Fibroblast of lung (primary cell): Measurements from ENCODE around the gene CIC.

Experiments used
- EZH2 ChIP-seq: IDR thresholded peaks from 2 replicates; pipeline ENCODE4 v1.5.1; 2012; ENCODE audit warnings: low read length, control low read depth, mild to moderate bottlenecking; ENCODE audit errors: missing control alignments
- TF ChIP-seq, protein P1 (sequence below), 2 donors: IDR thresholded peaks in 1 of 2; conservative IDR thresholded peaks in 1 of 2; 1 replicate in 1 of 2; 2 replicates in 1 of 2; pipeline ENCODE4 v1.5.1; 2011 to 2012; ENCODE audit warnings: low read length in 2 of 2, control low read depth in 1 of 2, inconsistent platforms in 1 of 2, low read depth in 1 of 2, mild to moderate bottlenecking in 1 of 2

DNA sequence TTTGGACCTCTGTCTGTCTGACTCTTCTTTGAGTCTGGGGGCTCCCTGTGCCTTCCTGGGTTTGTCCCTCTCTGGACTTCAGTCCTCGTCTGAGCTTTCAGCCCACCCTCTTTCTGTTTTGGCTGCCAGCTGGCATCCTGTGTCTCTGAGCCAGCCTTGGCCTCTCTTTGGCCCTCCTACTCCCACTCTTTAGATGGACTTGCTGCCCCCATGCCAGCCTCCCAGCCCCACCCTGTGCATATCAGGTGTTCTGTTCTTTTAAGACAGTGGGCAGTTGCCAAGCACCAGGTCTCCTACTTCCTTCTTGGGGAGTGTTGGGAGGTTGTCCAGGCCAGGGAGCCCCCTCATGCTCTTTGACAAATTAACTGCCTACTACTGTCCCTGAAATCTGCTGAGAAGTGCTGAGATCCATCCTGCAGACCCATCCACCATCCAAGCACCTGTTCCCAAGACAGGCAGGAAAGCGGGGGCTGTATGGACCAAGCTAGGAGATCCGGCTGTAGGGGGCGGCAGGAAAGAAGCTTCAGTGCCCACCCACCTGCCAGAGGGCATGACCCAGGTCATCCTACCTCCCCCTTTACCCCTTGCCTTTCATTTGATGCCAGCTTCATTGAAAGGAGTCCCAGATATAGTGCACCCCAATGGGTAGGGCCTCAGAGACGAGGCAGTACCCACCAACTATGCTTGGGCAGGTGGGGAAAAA is 9.6 kb downstream of the CIC start:
- TF ChIP-seq, protein P1, sequence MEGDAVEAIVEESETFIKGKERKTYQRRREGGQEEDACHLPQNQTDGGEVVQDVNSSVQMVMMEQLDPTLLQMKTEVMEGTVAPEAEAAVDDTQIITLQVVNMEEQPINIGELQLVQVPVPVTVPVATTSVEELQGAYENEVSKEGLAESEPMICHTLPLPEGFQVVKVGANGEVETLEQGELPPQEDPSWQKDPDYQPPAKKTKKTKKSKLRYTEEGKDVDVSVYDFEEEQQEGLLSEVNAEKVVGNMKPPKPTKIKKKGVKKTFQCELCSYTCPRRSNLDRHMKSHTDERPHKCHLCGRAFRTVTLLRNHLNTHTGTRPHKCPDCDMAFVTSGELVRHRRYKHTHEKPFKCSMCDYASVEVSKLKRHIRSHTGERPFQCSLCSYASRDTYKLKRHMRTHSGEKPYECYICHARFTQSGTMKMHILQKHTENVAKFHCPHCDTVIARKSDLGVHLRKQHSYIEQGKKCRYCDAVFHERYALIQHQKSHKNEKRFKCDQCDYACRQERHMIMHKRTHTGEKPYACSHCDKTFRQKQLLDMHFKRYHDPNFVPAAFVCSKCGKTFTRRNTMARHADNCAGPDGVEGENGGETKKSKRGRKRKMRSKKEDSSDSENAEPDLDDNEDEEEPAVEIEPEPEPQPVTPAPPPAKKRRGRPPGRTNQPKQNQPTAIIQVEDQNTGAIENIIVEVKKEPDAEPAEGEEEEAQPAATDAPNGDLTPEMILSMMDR (conservative IDR thresholded peaks at IDR 0.05 in 1 of 2, IDR thresholded peaks at IDR 0.05 in 1 of 2; ENCODE audit: low read depth in 1 of 2, low read length in 2 of 2) = no peak
- no peak for TF ChIP-seq EZH2
